Measurements from ENCODE around the gene ZCWPW1.
"Not testable (repeated sequence)": the region's sequence is repeated elsewhere in the genome, so short reads cannot be mapped to it uniquely, and the experiment has no call there.

Gene ZCWPW1

DNA sequence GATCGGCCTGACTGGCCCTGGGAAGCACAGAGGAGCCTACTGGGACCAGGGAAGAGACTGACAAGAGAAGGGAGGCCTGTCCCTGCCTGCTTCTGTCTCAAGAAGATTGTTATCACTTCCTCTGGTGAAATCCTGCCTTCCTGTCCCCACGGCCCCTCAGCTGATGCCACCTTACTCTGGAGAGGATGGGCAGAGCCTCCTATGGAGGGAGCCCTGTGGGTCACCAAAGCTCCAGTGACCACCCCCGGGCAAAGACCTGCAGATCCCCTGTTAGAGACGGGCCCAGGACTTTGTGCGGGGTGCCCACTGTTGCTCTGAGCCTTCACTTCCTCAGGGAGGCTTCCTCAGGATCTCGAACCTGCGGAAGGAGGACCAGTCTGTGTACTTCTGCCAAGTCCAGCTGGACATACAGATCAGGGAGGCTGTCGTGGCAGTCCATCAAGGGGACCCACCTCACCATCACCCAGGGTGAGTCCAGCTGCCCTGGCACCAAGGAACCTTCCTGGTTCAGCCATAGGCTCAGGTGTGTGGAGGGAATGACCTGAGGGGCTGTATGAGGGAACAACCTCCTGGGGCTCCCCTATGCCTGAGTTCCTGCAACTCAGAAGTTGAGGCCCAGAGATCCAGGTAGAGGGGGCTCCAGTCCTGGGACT is 72.0 kb downstream of the ZCWPW1 start:
- DNase-seq (ENCODE audit: low read depth in 4 of 4, low spot score in 1 of 4), result no peak

DNA sequence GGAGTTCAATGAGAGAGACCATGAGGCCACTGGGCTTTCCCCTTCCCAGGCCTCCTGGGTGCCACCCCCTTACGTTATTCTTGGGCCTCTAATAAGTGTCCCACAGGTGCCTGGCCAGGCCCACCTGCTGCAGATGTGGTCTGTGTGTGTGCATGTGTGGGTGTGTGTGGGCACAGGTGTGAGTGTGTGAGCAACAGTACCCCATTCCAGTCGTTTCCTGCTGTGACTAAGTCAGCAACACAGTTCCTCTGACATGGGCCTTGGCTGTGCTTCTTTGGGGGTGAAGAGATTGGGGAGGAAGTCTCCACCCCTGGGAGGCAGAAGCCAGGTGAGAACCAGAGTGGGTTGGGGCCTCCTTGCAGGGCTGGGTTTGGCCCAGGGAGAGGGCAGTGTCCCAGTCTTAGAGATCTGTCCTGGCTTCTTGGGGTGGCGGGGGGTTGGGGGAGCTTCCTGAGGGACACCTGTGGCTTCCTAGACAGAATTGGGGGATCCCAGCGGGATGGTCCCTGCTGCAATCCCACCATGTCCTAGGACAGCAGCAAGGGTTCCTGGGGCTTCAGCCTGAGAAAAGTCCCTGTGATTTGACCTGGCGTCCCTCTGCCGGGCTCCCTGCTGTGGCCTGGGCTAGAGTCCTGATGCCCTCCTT is 74.7 kb downstream of the ZCWPW1 start:
- DNase-seq (ENCODE audit: low read depth in 4 of 4, low spot score in 1 of 4), result no peak

DNA sequence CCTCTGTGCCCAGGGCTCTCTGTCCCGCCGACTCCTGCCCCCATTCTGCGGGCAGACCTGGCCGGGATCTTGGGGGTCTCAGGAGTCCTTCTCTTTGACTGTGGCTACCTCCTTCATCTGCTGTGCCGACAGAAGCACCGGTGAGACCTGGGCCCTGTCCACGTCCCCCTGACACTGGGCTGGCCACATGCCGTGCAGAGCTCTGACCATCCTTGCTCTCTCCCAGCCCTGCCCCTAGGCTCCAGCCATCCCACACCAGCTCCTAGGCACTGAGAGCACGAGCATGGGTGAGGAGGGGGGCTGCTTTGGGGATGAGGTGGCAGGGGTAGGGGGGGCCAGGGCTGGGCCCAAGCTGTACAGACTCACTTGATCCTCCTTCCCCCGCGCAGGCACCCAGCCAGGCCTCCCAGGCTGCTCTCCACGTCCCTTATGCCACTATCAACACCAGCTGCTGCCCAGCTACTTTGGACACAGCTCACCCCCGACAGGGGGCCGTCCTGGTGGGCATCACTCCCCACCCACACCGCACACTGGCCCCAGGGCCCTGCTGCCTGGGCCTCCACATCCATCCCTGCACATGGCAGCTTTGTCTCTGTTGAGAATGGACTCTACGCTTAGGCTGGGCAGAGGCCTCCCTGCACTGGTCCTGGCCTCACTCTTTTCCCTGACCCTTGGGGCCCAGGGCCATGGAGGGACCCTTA is 75.4 kb downstream of the ZCWPW1 start:
- DNase-seq (ENCODE audit: low read depth in 4 of 4, low spot score in 1 of 4), result no peak

DNA sequence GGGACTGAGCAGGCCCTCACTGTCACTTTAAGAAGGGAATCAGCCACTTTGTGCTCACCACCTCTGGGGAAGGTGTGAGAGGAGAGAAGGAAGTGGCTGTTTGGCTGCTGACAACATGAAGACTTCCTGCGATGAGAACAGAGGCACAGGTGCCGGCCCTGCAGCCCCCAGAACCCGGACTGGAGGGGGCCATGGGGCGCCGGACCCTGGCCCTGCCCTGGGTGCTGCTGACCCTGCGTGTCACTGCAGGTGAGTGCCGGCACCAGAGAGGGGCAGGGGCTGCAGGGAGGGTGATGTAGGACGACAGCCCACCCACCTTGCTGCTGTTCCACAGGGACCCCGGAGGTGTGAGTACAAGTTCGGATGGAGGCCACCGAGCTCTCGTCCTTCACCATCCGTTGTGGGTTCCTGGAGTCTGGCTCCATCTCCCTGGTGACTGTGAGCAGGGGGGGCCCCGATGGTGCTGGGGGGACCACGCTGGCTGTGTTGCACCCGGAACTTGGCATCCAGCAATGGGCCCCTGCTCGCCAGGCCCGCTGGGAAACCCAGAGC is 76.2 kb downstream of the ZCWPW1 start:
- not testable (repeated sequence) for DNase-seq (ENCODE audit: low read depth in 4 of 4, low spot score in 1 of 4)

DNA sequence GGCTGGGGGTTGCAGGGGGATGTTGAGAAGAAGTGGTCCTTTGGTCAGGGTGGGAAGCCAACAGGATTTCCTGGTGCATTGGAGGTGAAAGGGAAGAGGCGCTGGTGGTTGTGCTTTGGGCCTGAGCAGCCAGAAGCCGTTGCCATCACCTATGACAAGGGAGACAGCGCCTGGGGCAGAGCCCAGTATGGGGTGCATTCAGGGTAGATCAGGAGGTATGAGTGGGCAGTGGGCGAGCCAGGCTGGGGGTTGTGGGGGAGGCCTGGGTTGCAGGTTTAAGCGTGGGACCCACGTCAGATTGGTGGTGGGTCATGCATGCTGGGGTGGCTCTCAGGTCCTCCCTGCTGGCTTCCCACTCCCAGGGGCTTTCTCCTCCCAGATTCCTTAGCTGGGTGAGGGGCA is 76.8 kb downstream of the ZCWPW1 start:
- no peak for DNase-seq (ENCODE audit: low read depth in 4 of 4, low spot score in 1 of 4)

Data from stimulated activated CD4-positive, alpha-beta T cell treated with anti-CD3 and anti-CD28 coated beads, Interleukin-1b, Interleukin-23, amount 100 ng/mL, for 24 hours (primary cell).